A549 (cell line): ENCODE data around the gene PDXP. TPM values are rescaled to one million over a fixed set of nuclear protein-coding genes. Genes with fewer than 3 reads are reported as not detected.
A peak's percentile ranks its signal among the peaks of the same experiment; 100 is the strongest.

Experiments used
- ATAC-seq, 2 experiments: fragments of 200-7000 bp in 1 of 2; fragments of >200 bp in 1 of 2; cut with Nextera tagmentation in 1 of 2; cut with Tn5 transposase in 1 of 2; 3 replicates each; pipeline versions ENCODE4 v1.8.0 to v1.9.1; 2018 to 2020; ENCODE audit warnings: mild to moderate bottlenecking in 1 of 2, moderate library complexity in 1 of 2
- CTCF ChIA-PET: fragments of 300-600 bp; sonication (Branson Sonifier 250); formaldehyde crosslinking; extraction: SDS; loops from one replicate; lab custom pipeline; 2021; ENCODE audit warnings: antibody characterized with exemption, inconsistent platforms; lab: Yijun Ruan, JAX
- POLR2A ChIA-PET: fragments of 350-600 bp; formaldehyde crosslinking; extraction: SDS; loops from one replicate; lab custom pipeline; 2021; ENCODE audit warnings: antibody characterized with exemption, inconsistent platforms; lab: Yijun Ruan, JAX
- DNase-seq, 2 experiments: peaks; one replicate each; pipeline versions ENCODE4 v3.0.0 to v3.0.0-alpha.2; 2011 to 2016; ENCODE audit warnings: low read depth in 1 of 2, low spot score in 1 of 2
- FAIRE-seq: peaks from 2 replicates; lab custom pipeline; 2011; peaks lifted over from hg19 to GRCh38; lab: Jason Lieb, UNC
- H3K27ac ChIP-seq, 2 experiments: fragments of >200 bp; sonication (Bioruptor Twin); formaldehyde crosslinking; 3 replicates each; pipeline ENCODE4 v1.5.1; 2016 to 2017
- H3K4me1 ChIP-seq: fragments of >200 bp; sonication (Bioruptor Twin); formaldehyde crosslinking; 3 replicates; pipeline ENCODE4 v1.6.1; 2016
- H3K4me2 ChIP-seq: fragments of >200 bp; sonication (Bioruptor Twin); formaldehyde crosslinking; 3 replicates; pipeline ENCODE4 v1.6.1; 2016
- H3K4me3 ChIP-seq: fragments of >200 bp; sonication (Bioruptor Twin); formaldehyde crosslinking; 3 replicates; pipeline ENCODE4 v1.5.1; 2016
- H3K9me3 ChIP-seq: fragments of >200 bp; sonication (Bioruptor Twin); formaldehyde crosslinking; 3 replicates; pipeline ENCODE4 v1.6.1; 2016
- BCL3 ChIP-seq: fragments of >200 bp; sonication (Bioruptor Twin); formaldehyde crosslinking; IDR thresholded peaks from 3 replicates; pipeline ENCODE4 v1.6.1; 2016
- CBX2 ChIP-seq: fragments of 200-600 bp; sonication (generic); IDR thresholded peaks from 2 replicates; pipeline ENCODE4 v1.6.1; 2016; ENCODE audit warnings: low read depth, mild to moderate bottlenecking, borderline replicate concordance
- EHF ChIP-seq: fragments of 250-450 bp; sonication (Bioruptor Pico); IDR thresholded peaks from 2 replicates; pipeline ENCODE4 v1.5.0; 2020; ENCODE audit warnings: mild to moderate bottlenecking
- ELK1 ChIP-seq: fragments of 150-350 bp; IDR thresholded peaks from 2 replicates; pipeline ENCODE4 v1.6.1; 2014; ENCODE audit warnings: low read depth, mild to moderate bottlenecking, low read length
- ESRRA ChIP-seq: fragments of 150-350 bp; IDR thresholded peaks from 2 replicates; pipeline ENCODE4 v1.6.1; 2014; ENCODE audit warnings: mild to moderate bottlenecking, low read length, borderline replicate concordance
- GATA3 ChIP-seq: IDR thresholded peaks from 2 replicates; pipeline ENCODE4 v1.6.1; 2012; ENCODE audit warnings: borderline replicate concordance
- HEYL ChIP-seq: fragments of 250-450 bp; sonication (Bioruptor Pico); IDR thresholded peaks from 2 replicates; pipeline ENCODE4 v1.8.0; 2021; ENCODE audit warnings: mild to moderate bottlenecking, moderate library complexity
- HOXA7 ChIP-seq: fragments of 250-450 bp; sonication (Bioruptor Pico); IDR thresholded peaks from 2 replicates; pipeline ENCODE4 v1.5.0; 2020; ENCODE audit warnings: mild to moderate bottlenecking, moderate library complexity
- HOXB5 ChIP-seq: fragments of 250-450 bp; sonication (Bioruptor Pico); IDR thresholded peaks from 2 replicates; pipeline ENCODE4 v1.5.0; 2020; ENCODE audit warnings: mild to moderate bottlenecking, moderate library complexity
- JUN ChIP-seq, 2 experiments: fragments of >200 bp; sonication (Bioruptor Twin); formaldehyde crosslinking; IDR thresholded peaks; 2 replicates in 1 of 2; 3 replicates in 1 of 2; pipeline ENCODE4 v1.6.1; 2016 to 2017
- MYC ChIP-seq: IDR thresholded peaks from 2 replicates; pipeline ENCODE4 v1.6.1; 2012; ENCODE audit warnings: mild to moderate bottlenecking, inconsistent platforms, low read length, improper control_type of control experiment, borderline replicate concordance
- NFE2L2 ChIP-seq: fragments of 150-350 bp; conservative IDR thresholded peaks from 2 replicates; pipeline ENCODE4 v1.6.1; 2014; ENCODE audit warnings: low read length
- NR3C1 ChIP-seq: fragments of >200 bp; sonication (Bioruptor Twin); formaldehyde crosslinking; IDR thresholded peaks from 3 replicates; pipeline ENCODE4 v1.6.1; 2017
- PHF8 ChIP-seq: fragments of 200-600 bp; sonication (generic); IDR thresholded peaks from 2 replicates; pipeline ENCODE4 v1.6.1; 2016; ENCODE audit warnings: low read depth, mild to moderate bottlenecking, antibody characterized with exemption, moderate library complexity, borderline replicate concordance
- POLR2A ChIP-seq: IDR thresholded peaks from 2 replicates; pipeline ENCODE4 v1.6.1; 2012; ENCODE audit warnings: mild to moderate bottlenecking, low read length
- POLR2AphosphoS2 ChIP-seq: conservative IDR thresholded peaks from 2 replicates; pipeline ENCODE4 v1.6.1; 2012; ENCODE audit warnings: low read length, improper control_type of control experiment, inconsistent platforms
- RARB ChIP-seq: fragments of 250-450 bp; sonication (Bioruptor Pico); IDR thresholded peaks from 2 replicates; pipeline ENCODE4 v1.8.0; 2021; ENCODE audit warnings: mild to moderate bottlenecking, moderate library complexity
- SMC3 ChIP-seq: fragments of >200 bp; sonication (Bioruptor Twin); formaldehyde crosslinking; IDR thresholded peaks from 3 replicates; pipeline ENCODE4 v1.6.1; 2018; ENCODE audit warnings: inconsistent platforms
- SREBF2 ChIP-seq: fragments of 450-650 bp; IDR thresholded peaks from 2 replicates; pipeline ENCODE4 v1.6.1; 2014; ENCODE audit warnings: mild to moderate bottlenecking, moderate library complexity
- ZC3H11A ChIP-seq: fragments of 450-650 bp; IDR thresholded peaks from 2 replicates; pipeline ENCODE4 v1.6.1; 2014; ENCODE audit warnings: antibody characterized with exemption, mild to moderate bottlenecking
- ZNF302 ChIP-seq: fragments of 250-450 bp; sonication (Bioruptor Pico); IDR thresholded peaks from 2 replicates; pipeline ENCODE4 v1.9.0; 2021; ENCODE audit warnings: inconsistent platforms, mild to moderate bottlenecking, moderate library complexity
- WGBS: methylation state at CpG from one replicate; pipeline ENCODE4 v1.1.6; 2017; ENCODE audit errors: missing lambda C conversion rate; 5-methylcytosine and 5-hydroxymethylcytosine counted together
- polyA plus RNA-seq, 4 experiments: library from polyadenylated mRNA; depleted of rRNA in 3 of 4; stranded (reverse); fragments of >200 nt; fragmentation: RNase III in 1 of 4; extraction: RNeasy Plus Mini Kit Qiagen cat#74134 plus additional on column Dnase treatment in 1 of 4; gene quantifications; 2 replicates in 3 of 4; 3 replicates in 1 of 4; pipeline ENCODE4 v1.2.3, GENCODE V29; 2011 to 2017

Gene PDXP
- polyA plus RNA-seq, 2 of the 4 experiments (the other 2 are of a cell fraction), result 11.5 to 13.1 TPM

GRCh38 chr22:37635157-37635556 lies 23.4 kb upstream of the PDXP start:
- no peak for ATAC-seq
- no peak for DNase-seq
- peaks cover 7% of the 10 kb centered on the region; the same call in 2 of the 3 replicates for H3K4me1 ChIP-seq
- H3K27ac ChIP-seq, result no peak overlapping the region
- H3K9me3 ChIP-seq, result no peaks in the 10 kb centered on the region
- no peak overlapping the region for H3K4me2 ChIP-seq
- H3K4me3 ChIP-seq, result no peak overlapping the region
- FAIRE-seq, result no peak
- no peak for TF ChIP-seq ELK1
- TF ChIP-seq CBX2, result no peak
- ChIA-PET CTCF (interaction anchor here (0.6 to 11.4 kb wide), 4 partner anchors 7 to 13 kb away, joined by 3 to 129 read pairs (median 15); partner anchors contain the start of gene SH3BP1), POLR2A (interaction anchor here (0.8 kb wide), 1 partner anchor 27 kb away, joined by 6 read pairs; the partner anchor contains the start of gene GGA1)
- 76% methylated on average over 4 of the region's 7 CpGs for whole genome bisulfite sequencing

- no peak overlapping the region for H3K4me3 ChIP-seq
- 67% methylated on average over 6 of the region's 6 CpGs for WGBS
- no peaks in the 10 kb centered on the region for H3K9me3 ChIP-seq
- DNase-seq (no peak), FAIRE-seq (no peak), ATAC-seq (peak; percentile 36 to 40; a peak in 2 of 6 replicates)
- TF ChIP-seq ESRRA, result no peak
- TF ChIP-seq PHF8, result no peak
- no peak for TF ChIP-seq ZNF302 (CRISPR knock-in tag)
- TF ChIP-seq SMC3, result no peak
- TF ChIP-seq RARB (CRISPR knock-in tag), result no peak
- TF ChIP-seq MYC, result no peak
- no peak for TF ChIP-seq ZC3H11A
- TF ChIP-seq HOXA7, result no peak
- no peak for TF ChIP-seq BCL3
- no peak overlapping the region for H3K27ac ChIP-seq
- peaks cover 10% of the 10 kb centered on the region; the same call in 2 of the 3 replicates for H3K4me1 ChIP-seq
- ChIA-PET CTCF (interaction anchor here (0.5 to 11.4 kb wide), 8 partner anchors 6 to 155 kb away, joined by 3 to 129 read pairs (median 4); partner anchors contain the start of gene SH3BP1), POLR2A (interaction anchor here (1.3 kb wide), 1 partner anchor 28 kb away, joined by 3 read pairs; the partner anchor contains the start of gene GGA1)
- H3K4me2 ChIP-seq, result no peak overlapping the region
Observed at GRCh38 chr22:37636186-37636948, 22.2 kb upstream of the PDXP start.

- TF ChIP-seq GATA3 (no peak), SREBF2 (no peak), NR3C1 (no peak), HOXB5 (CRISPR knock-in tag) (no peak), JUN (IDR thresholded peaks at IDR 0.05) (no peak), POLR2AphosphoS2 (no peak), HOXA7 (no peak), POLR2A (no peak), EHF (CRISPR knock-in tag) (no peak), HEYL (CRISPR knock-in tag) (no peak), NFE2L2 (no peak)
- ChIA-PET CTCF (interaction anchor here (0.8 to 2.0 kb wide), 7 partner anchors 9 to 155 kb away, joined by 3 to 10 read pairs (median 4); partner anchors contain the start of gene PDXP), POLR2A (interaction anchor here (1.3 kb wide), 1 partner anchor 28 kb away, joined by 3 read pairs; the partner anchor contains the start of gene GGA1)
- DNase-seq, result no peak
- 61% methylated on average over 3 of the region's 3 CpGs for WGBS
- FAIRE-seq, result no peak
- H3K4me3 ChIP-seq, result no peak overlapping the region
- H3K27ac ChIP-seq, result no peak overlapping the region
- no peak for ATAC-seq
- no peak overlapping the region for H3K4me2 ChIP-seq
- H3K4me1 ChIP-seq, result peaks cover 10% of the 10 kb centered on the region; the same call in 2 of the 3 replicates
- H3K9me3 ChIP-seq, result no peaks in the 10 kb centered on the region
Observed at GRCh38 chr22:37636949-37637273, 21.6 kb upstream of the PDXP start.
